ENCODE data around the gene ZMYND8. TPM values are rescaled to one million over a fixed set of nuclear protein-coding genes. Genes with fewer than 3 reads are reported as not detected.

ZMYND8 gene
- total and polyA plus RNA-seq, 2 of the 8 experiments (the other 6 are each of a cell fraction or from before 2014, with no cell fraction given): 50.5 to 163 TPM

- H3K18ac ChIP-seq (ENCODE audit: extremely low read depth, low read length): no peak overlapping the region
- peaks cover 10 to 67% (median 25%) of the 10 kb centered on the region in 4 experiments for H3K36me3 ChIP-seq (ENCODE audit: control insufficient read depth in 2 of 4, insufficient read depth in 4 of 4, low read length in 3 of 4)
- peaks cover 15 to 96% of the 10 kb centered on the region in 2 experiments for H3K79me2 ChIP-seq (ENCODE audit: control insufficient read depth in 1 of 2, insufficient read depth in 2 of 2, low read length in 2 of 2)
- no peak overlapping the region; the same call in 1 of the 2 replicates for H2BK5ac ChIP-seq (ENCODE audit: low read depth, low read length)
- H3K56ac ChIP-seq (replicated peaks; ENCODE audit: insufficient read length, low read depth, low read length): no peak overlapping the region
- peaks cover 0 to 8% of the 10 kb centered on the region in 2 experiments for H4K20me1 ChIP-seq (replicated peaks in 1 of 2; ENCODE audit: control insufficient read depth in 1 of 2, insufficient read depth in 2 of 2, low read length in 2 of 2)
- no peaks in the 10 kb centered on the region for H3K23me2 ChIP-seq (ENCODE audit: low read depth, low read length)
- H3K79me1 ChIP-seq (ENCODE audit: low read depth, low read length): peaks cover 9% of the 10 kb centered on the region
- no peak for FAIRE-seq
- peak overlapping the region; percentile 48; the same call in 1 of the 2 replicates for H2AK5ac ChIP-seq (ENCODE audit: low read depth, low read length)
- no peak overlapping the region for H4K91ac ChIP-seq (replicated peaks; ENCODE audit: insufficient read length, low read length)
- H2BK12ac ChIP-seq (ENCODE audit: low read depth, low read length): no peak overlapping the region
- H3K4ac ChIP-seq (replicated peaks; ENCODE audit: insufficient read length, low read depth, low read length): no peak overlapping the region
- TF ChIP-seq TEAD4 (IDR thresholded peaks at IDR 0.05; ENCODE audit: low read depth, low read length): no peak
- no peak for TF ChIP-seq TBP (IDR thresholded peaks at IDR 0.05; ENCODE audit: low read depth, low read length)
- ChIA-PET POLR2A (ENCODE audit: partially characterized antibody) (interaction anchor here (0.9 to 31.3 kb wide), 7 partner anchors 12 to 77 kb away, joined by 3 to 1191 read pairs (median 5); partner anchors contain the start of gene ZMYND8), CTCF (ENCODE audit: partially characterized antibody) (interaction anchor here (0.6 to 2.5 kb wide), 6 partner anchors 31 to 339 kb away, joined by 3 to 15 read pairs (median 4); no protein-coding TSS in a partner anchor)
- H2BK15ac ChIP-seq (ENCODE audit: low read length): no peak overlapping the region
- H3K4me2 ChIP-seq (ENCODE audit: insufficient read depth in 1 of 2, low read depth in 2 of 2, low read length in 2 of 2): no peak overlapping the region
- H4K5ac ChIP-seq (ENCODE audit: insufficient read length, low read depth, low read length): no peak overlapping the region
- H3K9me3 ChIP-seq (ENCODE audit: insufficient read depth in 2 of 2, low read depth in 1 of 2, low read length in 1 of 2): no peaks in the 10 kb centered on the region
- H3K9ac ChIP-seq (replicated peaks in 1 of 4; ENCODE audit: extremely low read depth in 1 of 4, low read depth in 3 of 4, low read length in 3 of 4): peak overlapping the region in 1 of 4 experiments; percentile 6; a peak in 2 of 7 replicates
- H2BK120ac ChIP-seq (replicated peaks; ENCODE audit: low read depth, low read length): no peak overlapping the region
- H3K4me3 ChIP-seq (ENCODE audit: extremely low read depth in 1 of 4, insufficient read depth in 2 of 4, low read depth in 3 of 4, low read length in 4 of 4): no peak overlapping the region
- no peak overlapping the region for H3K23ac ChIP-seq (ENCODE audit: insufficient read length)
- no peak overlapping the region for H3K14ac ChIP-seq (ENCODE audit: insufficient read length)
- WGBS, 2 experiments (ENCODE audit: extremely low coverage in 1 of 2, insufficient coverage in 1 of 2, insufficient read length in 1 of 2, insufficient replicate concordance in 2 of 2, low coverage in 1 of 2, low lambda C conversion rate in 2 of 2, missing lambda C conversion rate in 1 of 2): 90% methylated on average over 7 of the region's 7 CpGs; no CpG with 5 or more reads in 1 of the 2 experiments
- no peak overlapping the region for H2AFZ ChIP-seq (ENCODE audit: low read length)
- H3K27me3 ChIP-seq (replicated peaks in 1 of 4; ENCODE audit: control insufficient read depth in 3 of 4, extremely low read depth in 1 of 4, insufficient read depth in 3 of 4, low read length in 3 of 4): no peaks in the 10 kb centered on the region
- H3K4me1 ChIP-seq (replicated peaks in 1 of 4; ENCODE audit: control insufficient read depth in 3 of 4, insufficient read depth in 4 of 4, low read length in 3 of 4): peaks cover 11 to 24% (median 21%) of the 10 kb centered on the region in 4 experiments
- no peak overlapping the region for H3K27ac ChIP-seq (ENCODE audit: low read depth, low read length)
- H4K8ac ChIP-seq (ENCODE audit: extremely low read depth, insufficient read depth, low read length): no peak overlapping the region
- no peak overlapping the region for H2BK20ac ChIP-seq (ENCODE audit: low read length)
- no peak for DNase-seq (ENCODE audit: low read depth in 1 of 2, low spot score in 2 of 2)
These were observed 49.6 kb downstream of the ZMYND8 start for GRCh38 chr20:47306755-47307370.

Measured in H1 (cell line).